Thoracic aorta (tissue), 2 donors: ENCODE results near the gene CCDC102A. TPM values are rescaled to one million over a fixed set of nuclear protein-coding genes. Genes with fewer than 3 reads are reported as not detected.

ENCODE experiments used
- ATAC-seq: fragments of 150-250 bp; one replicate; pipeline ENCODE4 v1.8.0; 2017; ENCODE audit warnings: low read depth; ENCODE audit not compliant: insufficient number of reproducible peaks, low FRiP score
- DNase-seq: peaks from one replicate; pipeline ENCODE4 v3.0.0-alpha.2; 2020; ENCODE audit warnings: low spot score
- H3K27ac ChIP-seq, 2 donors: fragments of 200-600 bp; sonication (generic); 1 replicate in 1 of 2; 2 replicates in 1 of 2; pipeline ENCODE4 v1.5.1; 2016; ENCODE audit warnings: mild to moderate bottlenecking in 2 of 2, moderate library complexity in 2 of 2
- H3K27me3 ChIP-seq: fragments of 200-600 bp; sonication (generic); replicated peaks from 2 replicates; pipeline ENCODE4 v1.6.0; 2016; ENCODE audit warnings: mild to moderate bottlenecking; ENCODE audit not compliant: insufficient read depth
- H3K36me3 ChIP-seq: fragments of 200-600 bp; sonication (generic); one replicate; pipeline ENCODE4 v1.5.1; 2016
- H3K4me1 ChIP-seq, 2 donors: fragments of 200-600 bp; sonication (generic); 1 replicate in 1 of 2; 2 replicates in 1 of 2; pipeline versions ENCODE4 v1.5.1 to v1.6.0; 2016; ENCODE audit warnings: low read depth in 2 of 2, mild to moderate bottlenecking in 1 of 2; ENCODE audit not compliant: control insufficient read depth in 1 of 2
- H3K4me3 ChIP-seq: fragments of 200-600 bp; sonication (generic); 2 replicates; pipeline ENCODE4 v1.5.1; 2016; ENCODE audit warnings: mild to moderate bottlenecking
- H3K9me3 ChIP-seq: fragments of 200-600 bp; sonication (generic); 2 replicates; pipeline ENCODE4 v1.5.1; 2016
- CTCF ChIP-seq: fragments of 200-600 bp; sonication (generic); IDR thresholded peaks from one replicate; pipeline ENCODE4 v1.5.1; 2019; ENCODE audit warnings: antibody characterized with exemption
- total RNA-seq, 2 donors: library from RNA; depleted of rRNA; stranded (reverse); fragments of >200 nt; gene quantifications; one replicate each; pipeline versions ENCODE4 v1.1.0 to v1.2.3, GENCODE V29; 2016

The CCDC102A gene
- total RNA-seq, 2 donors from 2014 or later = 26.4 to 43.2 TPM

GRCh38 chr16:57474671-57475661, 61.4 kb downstream of the CCDC102A start:
- TF ChIP-seq CTCF = no peak
- Histone ChIP-seq H3K27me3 (no peaks in the 10 kb centered on the region), H3K4me3 (no peak overlapping the region), H3K9me3 (no peaks in the 10 kb centered on the region), H3K27ac (no peak overlapping the region), H3K36me3 (peaks cover 42% of the 10 kb centered on the region), H3K4me1 (peaks cover 23 to 48% of the 10 kb centered on the region in 2 donors)
- ATAC-seq (no peak), DNase-seq (no peak)

- ATAC-seq (no peak), DNase-seq (no peak)
- no peak overlapping the region for H3K27ac ChIP-seq
- no peaks in the 10 kb centered on the region for H3K9me3 ChIP-seq
- H3K36me3 ChIP-seq = peaks cover 53% of the 10 kb centered on the region
- peaks cover 19 to 42% of the 10 kb centered on the region in 2 donors for H3K4me1 ChIP-seq
- H3K4me3 ChIP-seq = no peak overlapping the region
- TF ChIP-seq CTCF = no peak
- H3K27me3 ChIP-seq = no peaks in the 10 kb centered on the region
Observed at GRCh38 chr16:57473906-57474305, 62.5 kb downstream of the CCDC102A start.

DNA sequence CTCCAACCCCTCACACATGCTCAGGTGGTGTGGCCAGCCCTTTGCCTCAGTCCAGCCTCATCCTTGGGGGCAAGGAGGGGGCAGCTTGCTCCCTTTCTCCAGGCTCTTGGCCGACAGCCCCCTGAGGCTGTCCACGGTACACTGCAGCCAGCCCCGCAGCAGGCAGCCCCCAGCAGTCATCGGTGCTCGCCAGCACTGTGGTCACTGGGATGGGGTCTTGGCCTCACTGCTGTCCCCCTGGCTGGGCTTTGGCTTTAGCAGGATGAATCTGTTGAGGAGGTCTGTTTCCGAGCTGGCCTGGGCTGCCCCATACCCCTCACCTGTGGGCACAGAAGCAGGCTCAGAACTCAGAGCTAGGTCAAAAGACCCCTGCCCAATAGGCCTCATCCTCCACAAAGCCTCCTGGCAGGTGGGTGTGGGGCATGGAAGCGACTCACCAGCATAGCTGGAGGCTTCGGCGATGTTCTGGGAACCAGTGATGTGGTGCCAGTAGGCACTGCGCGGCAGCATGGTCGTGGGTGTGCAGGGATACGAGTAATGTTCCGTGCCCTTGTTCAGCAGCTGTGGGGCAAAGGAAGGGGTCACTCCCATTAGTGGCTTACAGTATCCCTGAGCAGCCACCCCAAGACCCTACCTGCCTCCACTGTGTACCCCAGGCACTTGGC, 63.1 kb downstream of the CCDC102A start:
- DNase-seq = no peak
- Histone ChIP-seq H3K27ac (no peak overlapping the region), H3K36me3 (peaks cover 54% of the 10 kb centered on the region), H3K4me1 (peaks cover 13 to 36% of the 10 kb centered on the region in 2 donors), H3K9me3 (no peaks in the 10 kb centered on the region), H3K27me3 (no peaks in the 10 kb centered on the region), H3K4me3 (no peak overlapping the region)
- TF ChIP-seq CTCF = no peak
- no peak for ATAC-seq

- H3K36me3 ChIP-seq = peaks cover 61% of the 10 kb centered on the region
- no peak for DNase-seq
Observed at GRCh38 chr16:57472665-57473060, 63.7 kb downstream of the CCDC102A start.

More at GRCh38 chr16:57472665-57473060, 63.7 kb downstream of the CCDC102A start:
- no peaks in the 10 kb centered on the region for H3K9me3 ChIP-seq
- no peak overlapping the region for H3K4me3 ChIP-seq
- no peaks in the 10 kb centered on the region for H3K27me3 ChIP-seq
- H3K4me1 ChIP-seq = peaks cover 7 to 30% of the 10 kb centered on the region in 2 donors
- no peak overlapping the region for H3K27ac ChIP-seq
- no peak for ATAC-seq
- no peak for TF ChIP-seq CTCF
